GM19035 (cell line): ENCODE data around the gene BCO1.
"Not testable (repeated sequence)": the region's sequence is repeated elsewhere in the genome, so short reads cannot be mapped to it uniquely, and the experiment has no call there.

Source experiments
- ATAC-seq: cut with Tn5 transposase; IDR thresholded peaks from one replicate; pipeline ENCODE4 v1.9.1; 2021; ENCODE audit not compliant: unreplicated experiment

Gene BCO1

GRCh38 chr16:81238296-81239011 lies at the start of gene BCO1:
BCO1 (plus strand) TSS chr16:81238689; CDS start chr16:81238909, 220 bp downstream.
- ATAC-seq: no peak

- ATAC-seq: no peak
Observed at GRCh38 chr16:81189100-81189664, 49.3 kb upstream of the BCO1 start.

DNA sequence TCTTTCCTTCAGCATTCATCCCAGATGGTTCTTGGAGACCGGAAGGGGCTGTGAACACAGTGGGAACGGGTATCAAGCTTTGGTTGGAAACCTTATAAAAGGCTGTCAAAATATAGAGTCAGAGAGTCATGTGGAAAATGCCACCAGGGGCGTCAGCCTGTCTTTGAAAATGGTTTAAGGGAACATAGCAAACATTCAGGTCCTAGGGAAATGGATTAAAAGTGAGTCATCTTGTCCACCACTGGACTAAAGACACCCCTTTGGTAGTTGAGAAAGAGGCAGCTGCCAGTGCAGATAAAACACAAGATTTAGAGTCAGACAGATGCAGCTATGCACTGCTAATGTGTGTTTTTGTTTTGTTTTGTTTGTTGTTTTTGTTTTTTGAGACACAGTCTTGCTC lies 47.8 kb upstream of the BCO1 start:
- ATAC-seq: no peak

DNA sequence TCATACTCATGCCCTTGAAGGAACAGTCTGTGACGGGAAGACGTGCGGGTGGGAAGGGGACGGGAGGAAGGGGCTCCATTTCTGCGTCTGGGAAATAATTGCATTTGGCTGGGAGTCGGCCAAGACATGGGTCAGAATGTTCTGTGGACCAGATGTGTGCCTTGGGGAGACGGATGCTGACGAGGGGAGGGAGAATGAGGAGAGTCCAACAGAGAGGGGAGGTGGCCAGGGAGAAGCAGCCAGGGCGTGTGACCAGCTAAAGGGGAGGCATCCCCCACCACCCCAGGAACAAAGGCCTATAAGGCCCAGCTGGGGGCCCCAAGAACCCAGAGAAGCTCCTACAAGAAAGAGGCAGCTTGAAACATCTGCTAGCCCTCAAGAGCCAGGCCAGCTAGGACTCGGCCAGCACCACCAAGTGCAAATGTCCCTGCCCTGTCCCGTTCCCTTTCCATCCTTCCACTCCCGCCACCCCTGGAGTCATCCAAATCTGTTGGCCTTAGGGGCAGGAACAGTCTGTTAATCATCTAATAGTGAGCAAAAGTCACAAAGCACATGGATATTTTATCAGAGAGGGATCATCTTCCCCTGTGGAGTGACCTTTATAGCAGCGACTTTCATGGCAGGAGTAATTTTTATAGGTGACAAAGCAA lies 42.5 kb upstream of the BCO1 start:
- no peak for ATAC-seq

- no peak for ATAC-seq
Observed at GRCh38 chr16:81198635-81199034, 39.9 kb upstream of the BCO1 start.

GRCh38 chr16:81201267-81201666 lies 37.2 kb upstream of the BCO1 start:
- ATAC-seq: no peak

- no peak for ATAC-seq
Observed at GRCh38 chr16:81204798-81205680, 33.5 kb upstream of the BCO1 start.

DNA sequence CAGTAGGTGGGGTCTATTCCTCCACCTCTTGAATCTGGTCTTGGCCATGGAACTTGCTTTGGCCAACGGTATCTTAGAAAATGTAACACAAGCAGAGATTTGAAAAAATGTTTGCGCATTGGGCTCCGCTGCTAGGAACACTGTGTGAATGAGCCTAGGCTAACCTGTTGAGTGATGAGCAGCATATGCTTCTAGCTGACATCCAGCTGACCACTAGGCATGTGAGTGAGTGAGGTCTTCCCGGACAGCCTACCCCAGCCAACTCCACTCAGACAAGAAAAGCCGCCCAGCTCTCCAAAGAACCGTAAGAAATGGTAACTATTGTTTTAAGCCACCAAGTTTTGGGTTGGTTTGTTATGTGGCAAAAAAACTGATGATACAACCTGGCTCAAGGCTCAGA lies 31.4 kb upstream of the BCO1 start:
- ATAC-seq: no peak

- ATAC-seq: no peak
Observed at GRCh38 chr16:81210807-81211206, 27.7 kb upstream of the BCO1 start.

- ATAC-seq: no peak
Observed at GRCh38 chr16:81212830-81213465, 25.5 kb upstream of the BCO1 start.

DNA sequence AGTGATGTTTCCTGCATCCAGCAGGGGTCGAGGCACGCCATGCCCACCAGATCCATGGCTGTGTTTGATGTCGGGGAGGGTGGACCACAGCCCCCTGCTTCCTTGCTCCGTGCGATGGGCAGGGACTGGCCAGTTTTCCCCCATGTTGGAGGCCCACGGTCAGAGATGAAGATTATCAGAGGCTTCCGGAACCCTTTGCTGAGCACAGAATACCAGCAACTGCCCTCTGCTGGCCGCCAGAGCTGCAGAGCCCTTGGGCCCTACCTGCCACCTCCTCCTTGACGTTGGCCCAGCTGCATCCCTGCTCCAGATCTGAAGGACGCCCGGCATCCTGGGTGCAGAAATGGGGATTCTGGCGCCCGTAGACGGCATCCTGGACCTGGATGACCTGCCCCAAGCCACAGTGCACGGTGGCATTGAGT lies 23.7 kb upstream of the BCO1 start:
- no peak for ATAC-seq

DNA sequence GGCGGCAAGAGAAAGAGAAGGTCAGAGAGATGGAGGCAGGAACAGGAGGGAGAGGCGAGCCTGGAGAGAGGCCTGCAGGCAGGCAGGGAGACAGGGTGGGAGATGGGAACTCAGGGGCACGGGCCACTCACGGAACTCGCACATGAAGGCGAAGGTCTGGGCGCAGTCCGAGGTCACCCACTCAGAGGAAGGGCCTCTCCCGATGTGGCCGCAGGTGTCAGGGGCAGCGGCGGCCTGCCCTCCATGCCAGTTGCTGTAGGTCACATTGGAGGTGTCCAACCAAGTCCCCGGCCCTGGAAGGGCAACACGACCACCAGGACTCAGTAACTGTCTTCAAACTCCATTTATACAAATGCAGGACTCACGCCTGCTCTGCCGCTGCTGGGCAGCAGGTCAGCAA lies 22.4 kb upstream of the BCO1 start:
- ATAC-seq: no peak

DNA sequence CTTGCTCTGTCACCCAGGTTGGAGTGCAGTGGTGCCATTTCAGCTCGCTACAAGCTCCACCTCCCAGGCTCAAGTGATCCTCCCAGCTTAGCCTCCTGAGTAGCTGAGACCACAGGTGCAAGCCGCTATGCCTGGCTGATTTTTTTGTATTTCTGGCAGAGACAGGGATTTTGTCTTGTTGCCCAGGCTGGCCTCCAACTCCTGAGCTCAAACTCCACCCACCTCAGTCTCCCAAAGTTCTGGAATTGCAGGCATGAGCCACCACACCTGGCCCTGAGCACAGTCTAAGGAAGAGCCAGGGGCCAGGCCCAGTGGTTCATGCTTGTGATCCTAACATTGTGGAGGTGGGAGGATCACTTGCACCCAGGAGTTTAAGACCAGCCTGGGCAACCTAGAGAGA lies 21.8 kb upstream of the BCO1 start:
- no peak for ATAC-seq

GRCh38 chr16:81219151-81219550 lies 19.3 kb upstream of the BCO1 start:
- ATAC-seq: no peak

- ATAC-seq: no peak
Observed at GRCh38 chr16:81220349-81220748, 18.1 kb upstream of the BCO1 start.

DNA sequence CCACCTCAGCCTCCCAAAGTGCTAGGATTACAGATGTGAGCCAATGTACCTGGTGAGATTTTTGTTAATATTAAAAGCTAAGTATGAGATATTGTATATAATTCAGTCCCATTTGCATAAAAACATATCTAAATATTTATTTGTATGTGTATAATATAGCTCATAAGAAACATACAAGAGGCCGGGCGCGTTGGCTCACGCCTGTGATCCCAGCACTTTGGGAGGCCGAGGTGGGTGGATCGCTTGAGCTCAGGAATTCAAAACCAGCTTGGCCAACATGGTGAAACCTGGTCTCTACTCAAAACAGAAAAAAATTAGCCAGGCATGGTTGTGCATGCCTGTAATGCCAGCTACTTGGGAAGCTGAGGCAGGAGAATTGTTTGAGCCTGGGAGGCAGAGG lies 16.8 kb upstream of the BCO1 start:
- ATAC-seq: no peak

GRCh38 chr16:81224824-81225223 lies 13.7 kb upstream of the BCO1 start:
- no peak for ATAC-seq

DNA sequence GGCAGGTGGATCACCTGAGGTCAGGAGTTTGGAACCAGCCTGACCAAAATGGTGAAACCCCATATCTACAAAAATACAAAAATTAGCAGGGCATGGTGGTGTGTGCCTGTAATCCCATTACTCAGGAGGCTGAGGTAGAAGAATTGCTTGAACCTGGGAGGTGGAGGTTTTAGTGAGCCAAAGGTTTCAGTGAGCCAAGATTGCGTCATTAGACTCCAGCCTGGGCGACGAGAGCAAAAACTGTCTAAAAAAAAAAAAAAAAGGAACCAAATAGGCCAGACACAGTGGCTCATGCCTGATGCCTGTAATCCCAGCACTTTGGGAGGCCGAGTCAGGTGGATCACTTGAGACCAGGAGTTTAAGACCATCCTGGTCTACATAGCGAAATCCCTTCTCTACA lies 12.8 kb upstream of the BCO1 start:
- ATAC-seq: not testable (repeated sequence)

- no peak for ATAC-seq
Observed at GRCh38 chr16:81227785-81228184, 10.7 kb upstream of the BCO1 start.

DNA sequence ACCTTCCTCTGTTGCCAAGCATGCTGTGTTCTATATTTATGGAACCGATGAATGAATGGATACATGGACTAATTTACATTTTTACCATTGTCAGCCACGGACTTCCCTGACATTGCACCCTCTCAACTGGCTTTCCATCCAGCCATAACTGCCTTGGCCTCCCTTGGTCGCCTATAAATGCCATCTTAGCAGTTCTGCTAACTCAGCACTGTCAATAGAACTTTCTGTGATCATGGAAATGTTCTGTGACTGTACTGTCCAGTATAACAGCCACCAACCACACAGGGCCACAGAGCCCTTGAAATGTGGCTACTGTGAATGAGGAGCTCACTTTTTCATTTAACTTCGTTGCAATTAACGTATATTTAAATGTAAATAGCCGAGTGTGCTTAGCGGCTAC lies 8.7 kb upstream of the BCO1 start:
- no peak for ATAC-seq

GRCh38 chr16:81231014-81231413 lies 7.5 kb upstream of the BCO1 start:
- no peak for ATAC-seq
